Subcutaneous adipose tissue (tissue), 4 donors: Measurements from ENCODE around the gene CCT7. TPM values are rescaled to one million over a fixed set of nuclear protein-coding genes. Genes with fewer than 3 reads are reported as not detected.

ENCODE experiments used
- CTCF ChIP-seq: fragments of 450-650 bp; IDR thresholded peaks from one replicate; pipeline ENCODE4 v1.5.1; 2016; ENCODE audit warnings: low read depth, mild to moderate bottlenecking, control low read depth, antibody characterized with exemption, moderate library complexity
- total RNA-seq, 4 donors: library from RNA; depleted of rRNA; stranded (reverse); fragments of >200 nt; gene quantifications; one replicate each; pipeline ENCODE4 v1.1.0, GENCODE V29; 2016

CCT7 gene
- total RNA-seq, 4 donors from 2014 or later, result 131 to 219 (median 154) TPM

- TF ChIP-seq CTCF, result no peak
These were observed 48.9 kb downstream of the CCT7 start for GRCh38 chr2:73282924-73283544.

GRCh38 chr2:73283545-73284295, 49.6 kb downstream of the CCT7 start:
- no peak for TF ChIP-seq CTCF

GRCh38 chr2:73284296-73285158, 50.4 kb downstream of the CCT7 start, which contains the start of gene FBXO41:
Gene FBXO41, minus strand, starts transcription at chr2:73284478. Its CDS starts 14,848 bp downstream, at chr2:73269630.
- no peak for TF ChIP-seq CTCF

GRCh38 chr2:73285159-73285739, 51.1 kb downstream of the CCT7 start:
- TF ChIP-seq CTCF, result no peak

GRCh38 chr2:73286134-73286655, 52.1 kb downstream of the CCT7 start:
- no peak for TF ChIP-seq CTCF

- TF ChIP-seq CTCF, result no peak
These were observed 55.2 kb downstream of the CCT7 start for GRCh38 chr2:73289304-73289703.
